K562 (cell line): ENCODE data around the gene ASB6. TPM values are rescaled to one million over a fixed set of nuclear protein-coding genes. Genes with fewer than 3 reads are reported as not detected.

Source experiments
- ATAC-seq: fragments of 200-7000 bp; cut with Tn5 transposase; 3 replicates; pipeline ENCODE4 v1.9.1; 2020; ENCODE audit warnings: moderate library complexity
- BruUV-seq: library from RNA; stranded (reverse); fragments of 400-500 nt; replicated peaks from 2 replicates; lab custom pipeline; 2021; lab: Mats Ljungman, UMichigan
- CTCF ChIA-PET: fragments of 300-600 bp; formaldehyde crosslinking; extraction: SDS; loops from one replicate; lab custom pipeline; 2021; ENCODE audit warnings: low intra/inter-chr PET ratio; lab: Yijun Ruan, JAX
- POLR2A ChIA-PET: fragments of 300-600, 350-650 bp; sonication (Branson Sonifier 250); formaldehyde crosslinking; extraction: SDS; loops from one replicate; lab custom pipeline; 2021; ENCODE audit warnings: antibody characterized with exemption, inconsistent platforms; lab: Yijun Ruan, JAX
- DNase-seq, 4 experiments: peaks; one replicate each; pipeline versions ENCODE4 v3.0.0 to v3.0.0-alpha.2; 2011 to 2018; ENCODE audit warnings: low spot score in 3 of 4, mixed read lengths in 3 of 4; ENCODE audit errors: extremely low read depth in 1 of 4
- FAIRE-seq: peaks from 2 replicates; lab custom pipeline; 2011; peaks lifted over from hg19 to GRCh38; lab: Jason Lieb, UNC
- H2AFZ ChIP-seq: 2 replicates; pipeline ENCODE4 v1.6.0; 2011; ENCODE audit warnings: low read depth, low read length, control low read depth, inconsistent platforms
- H3K27ac ChIP-seq: fragments of 200-600 bp; 3 replicates; pipeline ENCODE4 v1.8.0; 2011; ENCODE audit warnings: low read depth, mild to moderate bottlenecking, control low read depth, inconsistent platforms, low read length, moderate library complexity, mixed read lengths; ENCODE audit errors: extremely low read depth
- H3K27me3 ChIP-seq, 2 experiments: fragments of 300-600 bp in 1 of 2; 2 replicates in 1 of 2; 3 replicates in 1 of 2; pipeline versions ENCODE4 v1.6.0 to v1.8.0; 2011; ENCODE audit warnings: inconsistent platforms in 2 of 2, low read length in 2 of 2, mild to moderate bottlenecking in 1 of 2, mixed read lengths in 1 of 2, moderate library complexity in 1 of 2; ENCODE audit not compliant: control insufficient read depth in 2 of 2, insufficient read depth in 2 of 2
- H3K36me3 ChIP-seq: fragments of 300-600 bp; 3 replicates; pipeline ENCODE4 v1.8.0; 2011; ENCODE audit warnings: mild to moderate bottlenecking, low read length, inconsistent platforms; ENCODE audit not compliant: control insufficient read depth, insufficient read depth
- H3K4me1 ChIP-seq, 2 experiments: fragments of 200-600 bp in 1 of 2; replicated peaks in 1 of 2; 2 replicates in 1 of 2; 3 replicates in 1 of 2; pipeline versions ENCODE4 v1.5.1 to v1.8.0; 2011; ENCODE audit warnings: inconsistent platforms in 2 of 2, low read length in 2 of 2, mild to moderate bottlenecking in 1 of 2, mixed read lengths in 1 of 2, moderate library complexity in 1 of 2; ENCODE audit not compliant: control insufficient read depth in 2 of 2, insufficient read depth in 2 of 2
- H3K4me2 ChIP-seq: 2 replicates; pipeline ENCODE4 v1.6.1; 2011; ENCODE audit warnings: low read length, control low read depth, inconsistent platforms, mixed read lengths; ENCODE audit not compliant: insufficient read depth
- H3K4me3 ChIP-seq: fragments of 200-600 bp; sonication (generic), shearing (Covaris generic); 2 replicates; pipeline ENCODE4 v1.5.1; 2016; ENCODE audit warnings: control low read depth, inconsistent platforms
- H3K79me2 ChIP-seq: fragments of 200-600 bp; 3 replicates; pipeline ENCODE4 v1.8.0; 2011; ENCODE audit warnings: low read length, inconsistent platforms; ENCODE audit not compliant: control insufficient read depth, insufficient read depth
- H3K9ac ChIP-seq, 2 experiments: 2 replicates each; pipeline versions ENCODE4 v1.6.0 to v1.6.1; 2011; ENCODE audit warnings: low read depth in 2 of 2, low read length in 2 of 2, control low read depth in 1 of 2, inconsistent platforms in 1 of 2, mild to moderate bottlenecking in 1 of 2, mixed read lengths in 1 of 2; ENCODE audit not compliant: insufficient read depth in 1 of 2
- H3K9me1 ChIP-seq: one replicate; pipeline ENCODE4 v1.6.0; 2011; ENCODE audit warnings: inconsistent platforms, mild to moderate bottlenecking, low read length, moderate library complexity; ENCODE audit not compliant: control insufficient read depth, insufficient read depth
- H3K9me3 ChIP-seq: replicated peaks from 2 replicates; pipeline ENCODE4 v1.5.1; 2011; ENCODE audit warnings: low read depth, low read length, inconsistent platforms; ENCODE audit not compliant: control insufficient read depth, insufficient read depth
- H4K20me1 ChIP-seq: replicated peaks from 2 replicates; pipeline ENCODE4 v1.6.1; 2011; ENCODE audit warnings: low read length, inconsistent platforms, mixed read lengths; ENCODE audit not compliant: control insufficient read depth, insufficient read depth
- GTF2E2 ChIP-seq: fragments of 200-800 bp; sonication (Bioruptor generic); IDR thresholded peaks from 2 replicates; pipeline ENCODE4 v1.6.1; 2016; ENCODE audit warnings: missing genetic modification characterization, missing compliant biosample characterization
- ILF3 ChIP-seq: fragments of 450-650 bp; IDR thresholded peaks from 2 replicates; pipeline ENCODE4 v1.6.1; 2018; ENCODE audit warnings: antibody characterized with exemption, mild to moderate bottlenecking, moderate library complexity, borderline replicate concordance
- KDM1A ChIP-seq, 2 experiments: fragments of 450-650 bp; IDR thresholded peaks; 2 replicates each; pipeline ENCODE4 v1.6.1; 2016; ENCODE audit warnings: mild to moderate bottlenecking in 2 of 2
- SMAD3 ChIP-seq: fragments of 450-650 bp; formaldehyde crosslinking; conservative IDR thresholded peaks from 2 replicates; pipeline ENCODE4 v1.4.0; 2020; ENCODE audit warnings: mild to moderate bottlenecking
- WGBS: fragments of 100-300 bp; shearing (Covaris generic); methylation state at CpG from one replicate; pipeline ENCODE4 v1.1.6; 2016; ENCODE audit warnings: low coverage, mixed read lengths; ENCODE audit not compliant: insufficient coverage; ENCODE audit errors: missing lambda C conversion rate; 5-methylcytosine and 5-hydroxymethylcytosine counted together
- in situ Hi-C: fragments of 300-500 bp; cut with MboI; formaldehyde crosslinking; loops from 4 replicates; pipeline ENCODE4 v1.15.0; 2018; ENCODE audit warnings: inconsistent platforms, mixed read lengths
- intact Hi-C: fragments of 100-400 bp; cut with micrococcal nuclease; formaldehyde crosslinking; loops from 2 replicates; pipeline ENCODE4 v1.14.2; 2022
- polyA plus RNA-seq, 8 experiments: library from polyadenylated mRNA; depleted of rRNA in 4 of 8; stranded (reverse) in 5 of 8; unstranded in 3 of 8; fragments of >200 nt; fragmentation: Nextera tagmentation in 2 of 8; fragmentation: Illumina TruSeq in 1 of 8; extraction: Ambion mirVana in 2 of 8; extraction: Trizol in 1 of 8; gene quantifications; 2 replicates each; pipeline versions ENCODE4 v1.2.1 to v1.2.3, GENCODE V29; 2011 to 2014; ENCODE audit warnings: inconsistent platforms in 1 of 8, missing spikeins in 1 of 8
- total RNA-seq, 7 experiments: library from RNA; depleted of rRNA in 6 of 7; stranded (reverse); fragments of >200 nt in 6 of 7; fragmentation: Illumina TruSeq in 2 of 7; extraction: Trizol in 2 of 7; gene quantifications; 2 replicates each; pipeline versions ENCODE4 v1.2.1 to v1.2.3, GENCODE V29; 2011 to 2021; ENCODE audit warnings: low replicate concordance in 1 of 7
- TF ChIP-seq, protein P1 (sequence below): fragments of 450-650 bp; formaldehyde crosslinking; IDR thresholded peaks from 2 replicates; pipeline ENCODE4 v1.4.0; 2022; ENCODE audit warnings: mild to moderate bottlenecking, moderate library complexity
- TF ChIP-seq, protein P2 (sequence below), 2 experiments: fragments of 450-650 bp; conservative IDR thresholded peaks; 2 replicates each; pipeline ENCODE4 v1.6.1; 2017; ENCODE audit warnings: mild to moderate bottlenecking in 2 of 2, moderate library complexity in 2 of 2

ASB6 gene
- total and polyA plus RNA-seq, 9 of the 15 experiments (the other 6 are each of a cell fraction or from before 2014, with no cell fraction given): 0.92 to 17.8 (median 11.3) TPM

DNA sequence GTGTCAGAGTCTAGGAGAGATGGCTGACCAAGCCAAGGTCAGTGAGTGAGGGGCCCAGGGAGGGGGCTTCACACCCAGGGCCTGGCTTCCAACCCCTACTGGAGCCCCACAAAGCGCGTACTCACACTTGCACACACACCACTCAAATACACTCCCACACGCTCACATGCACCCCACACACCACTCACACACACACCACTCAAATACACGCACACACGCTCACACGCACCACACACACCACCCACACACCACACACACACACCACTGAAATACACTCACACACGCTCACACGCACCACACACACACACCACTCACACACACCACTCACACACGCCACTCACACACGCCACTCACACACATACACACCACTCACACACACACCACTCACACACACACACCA, 5.7 kb upstream of the ASB6 start:
- intact Hi-C loops (loop anchor here (10.0 kb wide), 1 partner anchor 237 kb away; no protein-coding TSS in a partner anchor), in situ Hi-C loops (no loop called here)
- ATAC-seq: no peak
- BruUV-seq: no TSS peak
- POLR2A ChIA-PET: interaction anchor here (0.6 kb wide), 1 partner anchor 187 kb away, joined by 3 read pairs; no protein-coding TSS in a partner anchor
- Histone ChIP-seq H3K27me3 (peaks cover 6 to 14% of the 10 kb centered on the region in 2 experiments; a peak in 4 of 5 replicates), H3K27ac (no peak overlapping the region), H3K9ac (peak overlapping the region in 1 of 2 experiments; percentile 62; a peak in 1 of 4 replicates), H3K79me2 (no peaks in the 10 kb centered on the region), H3K9me3 (no peaks in the 10 kb centered on the region), H3K9me1 (no peaks in the 10 kb centered on the region), H3K36me3 (no peaks in the 10 kb centered on the region), H4K20me1 (no peaks in the 10 kb centered on the region), H3K4me1 (peaks cover 0 to 26% of the 10 kb centered on the region in 2 experiments; a peak in 3 of 5 replicates), H3K4me3 (no peak overlapping the region), H3K4me2 (no peak overlapping the region), H2AFZ (no peak overlapping the region)
- CTCF ChIA-PET: no interaction called here
- TF ChIP-seq, protein P1, sequence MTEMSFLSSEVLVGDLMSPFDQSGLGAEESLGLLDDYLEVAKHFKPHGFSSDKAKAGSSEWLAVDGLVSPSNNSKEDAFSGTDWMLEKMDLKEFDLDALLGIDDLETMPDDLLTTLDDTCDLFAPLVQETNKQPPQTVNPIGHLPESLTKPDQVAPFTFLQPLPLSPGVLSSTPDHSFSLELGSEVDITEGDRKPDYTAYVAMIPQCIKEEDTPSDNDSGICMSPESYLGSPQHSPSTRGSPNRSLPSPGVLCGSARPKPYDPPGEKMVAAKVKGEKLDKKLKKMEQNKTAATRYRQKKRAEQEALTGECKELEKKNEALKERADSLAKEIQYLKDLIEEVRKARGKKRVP (CRISPR knock-in tag): no peak
- no peak for TF ChIP-seq KDM1A (IDR thresholded peaks at IDR 0.05)
- no peak for TF ChIP-seq SMAD3 (CRISPR knock-in tag)
- no peak for TF ChIP-seq GTF2E2 (tag)
- TF ChIP-seq, protein P2, sequence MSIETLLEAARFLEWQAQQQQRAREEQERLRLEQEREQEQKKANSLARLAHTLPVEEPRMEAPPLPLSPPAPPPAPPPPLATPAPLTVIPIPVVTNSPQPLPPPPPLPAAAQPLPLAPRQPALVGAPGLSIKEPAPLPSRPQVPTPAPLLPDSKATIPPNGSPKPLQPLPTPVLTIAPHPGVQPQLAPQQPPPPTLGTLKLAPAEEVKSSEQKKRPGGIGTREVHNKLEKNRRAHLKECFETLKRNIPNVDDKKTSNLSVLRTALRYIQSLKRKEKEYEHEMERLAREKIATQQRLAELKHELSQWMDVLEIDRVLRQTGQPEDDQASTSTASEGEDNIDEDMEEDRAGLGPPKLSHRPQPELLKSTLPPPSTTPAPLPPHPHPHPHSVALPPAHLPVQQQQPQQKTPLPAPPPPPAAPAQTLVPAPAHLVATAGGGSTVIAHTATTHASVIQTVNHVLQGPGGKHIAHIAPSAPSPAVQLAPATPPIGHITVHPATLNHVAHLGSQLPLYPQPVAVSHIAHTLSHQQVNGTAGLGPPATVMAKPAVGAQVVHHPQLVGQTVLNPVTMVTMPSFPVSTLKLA (conservative IDR thresholded peaks at IDR 0.05): no peak
- TF ChIP-seq ILF3: no peak
- 93% methylated on average over 6 of the region's 10 CpGs for WGBS
- FAIRE-seq: peak; percentile 51
- DNase-seq: no peak
